ENCODE results near the gene FBLN2.

The FBLN2 gene

DNA sequence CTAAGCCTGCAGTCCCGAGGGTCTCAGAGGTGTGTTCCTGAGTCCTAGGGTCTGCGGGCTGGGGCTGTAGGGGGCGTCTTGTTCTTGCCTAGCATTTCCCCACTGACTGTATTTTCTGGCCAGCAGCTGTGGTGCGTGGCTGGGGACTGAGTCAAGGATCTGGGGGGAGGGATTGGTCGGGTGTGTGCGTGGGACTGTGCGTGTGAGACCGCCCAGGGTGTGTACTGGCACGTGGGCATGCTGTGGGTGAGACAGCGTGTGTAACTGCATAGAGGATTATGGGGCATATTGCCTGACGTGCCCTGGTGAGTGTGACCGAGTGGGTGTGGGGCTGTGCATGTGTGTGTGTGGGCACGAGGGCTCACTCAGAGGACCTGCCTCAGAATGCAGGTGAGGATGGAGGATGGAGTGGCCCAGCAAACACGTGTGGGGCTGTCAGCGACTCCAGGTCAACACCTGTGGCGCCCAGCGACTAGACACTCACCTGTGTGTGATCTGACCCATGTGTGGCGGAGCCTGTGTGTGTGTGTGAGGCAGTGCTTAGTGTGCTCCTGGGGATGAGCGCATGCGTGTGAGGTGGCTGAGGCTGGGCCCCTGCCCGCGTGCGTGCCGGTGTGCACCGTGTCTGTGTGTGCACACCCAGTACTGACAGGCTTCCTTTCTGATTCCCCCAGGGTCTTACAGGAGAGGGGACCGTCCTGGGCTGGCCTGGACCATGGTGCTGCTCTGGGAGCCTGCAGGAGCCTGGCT, 20.9 kb downstream of the FBLN2 start:
- Histone ChIP-seq H3K27me3 (ENCODE audit: control insufficient read depth in 1 of 2, insufficient read depth in 1 of 2, low read length in 2 of 2) (peaks cover 0 to 19% of the 10 kb centered on the region in 2 experiments), H3K79me1 (replicated peaks; ENCODE audit: low read length, poor library complexity, severe bottlenecking) (no peaks in the 10 kb centered on the region), H3K27ac (ENCODE audit: low read length, poor library complexity, severe bottlenecking) (no peak overlapping the region), H3K4me3 (ENCODE audit: insufficient read depth in 1 of 2, low read depth in 1 of 2, low read length in 2 of 2) (peak overlapping the region in 1 of 2 experiments; percentile 41), H3K4me2 (ENCODE audit: low read length, poor library complexity, severe bottlenecking) (no peak overlapping the region), H3K36me3 (ENCODE audit: control insufficient read depth in 1 of 2, insufficient read depth in 2 of 2, low read depth in 1 of 2, low read length in 2 of 2) (peaks cover 0 to 39% of the 10 kb centered on the region in 2 experiments), H3K4ac (ENCODE audit: low read depth in 1 of 2, low read length in 2 of 2) (no peak overlapping the region), H2BK5ac (ENCODE audit: low read depth, low read length, poor library complexity, severe bottlenecking) (no peak overlapping the region), H3K9ac (ENCODE audit: low read length) (peak overlapping the region; percentile 72), H3K4me1 (ENCODE audit: control insufficient read depth, insufficient read depth, low read depth, low read length) (peaks cover 10% of the 10 kb centered on the region), H2BK15ac (ENCODE audit: low read depth, poor library complexity, severe bottlenecking) (no peak overlapping the region), H2AK5ac (ENCODE audit: low read length, severe bottlenecking) (no peak overlapping the region), H3K14ac (ENCODE audit: low read length in 2 of 2) (no peak overlapping the region), H3K18ac (ENCODE audit: low read depth in 1 of 2, low read length in 2 of 2) (no peak overlapping the region), H4K91ac (ENCODE audit: low read length) (no peak overlapping the region), H3K23ac (ENCODE audit: low read length in 2 of 2) (no peak overlapping the region), H2AFZ (ENCODE audit: low read depth, low read length) (no peak overlapping the region), H4K8ac (ENCODE audit: low read length) (no peak overlapping the region), H2BK120ac (ENCODE audit: low read depth, low read length) (no peak overlapping the region), H3K9me3 (ENCODE audit: control insufficient read depth, low read length) (no peaks in the 10 kb centered on the region), H2BK12ac (ENCODE audit: low read length in 2 of 2) (no peak overlapping the region)
- 85% methylated on average over 26 of the region's 26 CpGs for WGBS
- DNase-seq = no peak

DNA sequence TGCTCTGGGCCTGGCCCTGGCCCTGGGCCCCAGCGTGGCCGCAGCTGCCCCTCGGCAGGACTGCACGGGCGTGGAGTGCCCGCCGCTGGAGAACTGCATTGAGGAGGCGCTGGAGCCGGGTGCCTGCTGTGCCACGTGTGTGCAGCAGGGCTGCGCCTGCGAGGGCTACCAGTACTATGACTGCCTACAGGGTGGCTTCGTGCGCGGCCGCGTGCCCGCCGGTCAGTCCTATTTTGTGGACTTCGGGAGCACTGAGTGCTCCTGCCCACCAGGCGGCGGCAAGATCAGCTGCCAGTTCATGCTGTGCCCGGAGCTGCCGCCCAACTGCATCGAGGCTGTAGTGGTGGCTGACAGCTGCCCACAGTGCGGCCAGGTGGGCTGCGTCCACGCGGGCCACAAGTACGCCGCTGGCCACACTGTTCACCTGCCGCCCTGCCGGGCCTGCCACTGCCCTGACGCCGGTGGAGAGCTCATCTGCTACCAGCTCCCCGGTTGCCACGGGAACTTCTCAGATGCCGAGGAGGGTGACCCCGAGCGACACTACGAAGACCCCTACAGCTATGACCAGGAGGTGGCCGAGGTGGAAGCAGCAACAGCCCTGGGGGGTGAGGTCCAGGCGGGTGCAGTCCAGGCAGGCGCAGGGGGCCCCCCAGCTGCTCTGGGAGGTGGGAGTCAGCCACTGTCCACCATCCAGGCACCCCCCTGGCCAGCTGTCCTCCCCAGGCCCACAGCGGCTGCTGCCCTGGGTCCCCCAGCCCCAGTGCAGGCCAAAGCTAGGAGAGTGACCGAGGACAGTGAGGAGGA, 21.7 kb downstream of the FBLN2 start:
- H4K91ac ChIP-seq (ENCODE audit: low read length) = peak overlapping the region; percentile 21
- WGBS = 94% methylated on average over 46 of the region's 46 CpGs
- DNase-seq = no peak
- H2BK5ac ChIP-seq (ENCODE audit: low read depth, low read length, poor library complexity, severe bottlenecking) = no peak overlapping the region
- no peak overlapping the region for H3K27ac ChIP-seq (ENCODE audit: low read length, poor library complexity, severe bottlenecking)
- no peaks in the 10 kb centered on the region for H3K9me3 ChIP-seq (ENCODE audit: control insufficient read depth, low read length)
- no peak overlapping the region for H2AFZ ChIP-seq (ENCODE audit: low read depth, low read length)
- H3K23ac ChIP-seq (ENCODE audit: low read length in 2 of 2) = no peak overlapping the region
- H3K36me3 ChIP-seq (ENCODE audit: control insufficient read depth in 1 of 2, insufficient read depth in 2 of 2, low read depth in 1 of 2, low read length in 2 of 2) = peaks cover 0 to 34% of the 10 kb centered on the region in 2 experiments
- H3K14ac ChIP-seq (ENCODE audit: low read length in 2 of 2) = no peak overlapping the region
- peaks cover 17% of the 10 kb centered on the region for H3K4me1 ChIP-seq (ENCODE audit: control insufficient read depth, insufficient read depth, low read depth, low read length)
- no peak overlapping the region for H3K4me2 ChIP-seq (ENCODE audit: low read length, poor library complexity, severe bottlenecking)
- H3K4ac ChIP-seq (ENCODE audit: low read depth in 1 of 2, low read length in 2 of 2) = no peak overlapping the region
- H2BK15ac ChIP-seq (ENCODE audit: low read depth, poor library complexity, severe bottlenecking) = no peak overlapping the region
- H3K4me3 ChIP-seq (ENCODE audit: insufficient read depth in 1 of 2, low read depth in 1 of 2, low read length in 2 of 2) = no peak overlapping the region
- no peak overlapping the region for H2BK120ac ChIP-seq (ENCODE audit: low read depth, low read length)
- no peaks in the 10 kb centered on the region for H3K79me1 ChIP-seq (replicated peaks; ENCODE audit: low read length, poor library complexity, severe bottlenecking)
- H2AK5ac ChIP-seq (ENCODE audit: low read length, severe bottlenecking) = no peak overlapping the region
- peaks cover 0 to 19% of the 10 kb centered on the region in 2 experiments for H3K27me3 ChIP-seq (ENCODE audit: control insufficient read depth in 1 of 2, insufficient read depth in 1 of 2, low read length in 2 of 2)
- no peak overlapping the region for H3K18ac ChIP-seq (ENCODE audit: low read depth in 1 of 2, low read length in 2 of 2)
- no peak overlapping the region for H2BK12ac ChIP-seq (ENCODE audit: low read length in 2 of 2)
- peak overlapping the region; percentile 36 for H3K9ac ChIP-seq (ENCODE audit: low read length)
- H4K8ac ChIP-seq (ENCODE audit: low read length) = no peak overlapping the region

DNA sequence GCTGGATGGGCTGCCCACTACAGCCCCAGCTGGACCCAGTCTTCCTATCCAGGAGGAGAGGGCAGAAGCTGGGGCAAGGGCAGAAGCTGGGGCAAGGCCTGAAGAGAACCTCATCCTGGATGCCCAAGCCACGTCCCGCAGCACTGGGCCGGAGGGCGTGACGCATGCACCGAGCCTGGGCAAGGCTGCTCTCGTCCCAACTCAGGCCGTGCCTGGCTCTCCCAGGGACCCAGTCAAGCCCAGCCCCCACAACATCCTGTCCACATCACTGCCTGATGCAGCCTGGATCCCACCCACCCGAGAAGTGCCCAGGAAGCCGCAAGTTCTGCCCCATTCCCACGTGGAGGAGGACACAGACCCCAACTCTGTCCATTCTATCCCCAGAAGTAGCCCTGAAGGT, 22.3 kb downstream of the FBLN2 start:
- H4K8ac ChIP-seq (ENCODE audit: low read length) = no peak overlapping the region
- H2BK15ac ChIP-seq (ENCODE audit: low read depth, poor library complexity, severe bottlenecking) = no peak overlapping the region
- no peak overlapping the region for H3K4me2 ChIP-seq (ENCODE audit: low read length, poor library complexity, severe bottlenecking)
- no peak overlapping the region for H2BK12ac ChIP-seq (ENCODE audit: low read length in 2 of 2)
- no peaks in the 10 kb centered on the region for H3K79me1 ChIP-seq (replicated peaks; ENCODE audit: low read length, poor library complexity, severe bottlenecking)
- H4K91ac ChIP-seq (ENCODE audit: low read length) = no peak overlapping the region
- H3K4me1 ChIP-seq (ENCODE audit: control insufficient read depth, insufficient read depth, low read depth, low read length) = peaks cover 20% of the 10 kb centered on the region
- WGBS = 94% methylated on average over 8 of the region's 11 CpGs
- H3K9ac ChIP-seq (ENCODE audit: low read length) = peak overlapping the region; percentile 36
- H3K36me3 ChIP-seq (ENCODE audit: control insufficient read depth in 1 of 2, insufficient read depth in 2 of 2, low read depth in 1 of 2, low read length in 2 of 2) = peaks cover 0 to 34% of the 10 kb centered on the region in 2 experiments
- no peak overlapping the region for H3K23ac ChIP-seq (ENCODE audit: low read length in 2 of 2)
- H3K14ac ChIP-seq (ENCODE audit: low read length in 2 of 2) = no peak overlapping the region
- no peak overlapping the region for H3K18ac ChIP-seq (ENCODE audit: low read depth in 1 of 2, low read length in 2 of 2)
- H3K4me3 ChIP-seq (ENCODE audit: insufficient read depth in 1 of 2, low read depth in 1 of 2, low read length in 2 of 2) = no peak overlapping the region
- no peak overlapping the region for H2BK5ac ChIP-seq (ENCODE audit: low read depth, low read length, poor library complexity, severe bottlenecking)
- no peak overlapping the region for H2AK5ac ChIP-seq (ENCODE audit: low read length, severe bottlenecking)
- H3K27ac ChIP-seq (ENCODE audit: low read length, poor library complexity, severe bottlenecking) = no peak overlapping the region
- no peak overlapping the region for H3K4ac ChIP-seq (ENCODE audit: low read depth in 1 of 2, low read length in 2 of 2)
- H3K9me3 ChIP-seq (ENCODE audit: control insufficient read depth, low read length) = no peaks in the 10 kb centered on the region
- no peak overlapping the region for H2BK120ac ChIP-seq (ENCODE audit: low read depth, low read length)
- H3K27me3 ChIP-seq (ENCODE audit: control insufficient read depth in 1 of 2, insufficient read depth in 1 of 2, low read length in 2 of 2) = peaks cover 0 to 19% of the 10 kb centered on the region in 2 experiments
- no peak overlapping the region for H2AFZ ChIP-seq (ENCODE audit: low read depth, low read length)
- DNase-seq = no peak

All from mesenchymal stem cell (in vitro differentiated cells and primary cell).